Spleen (tissue), 7 donors: ENCODE data around the gene OR51A7.
"Not testable (repeated sequence)": the region's sequence is repeated elsewhere in the genome, so short reads cannot be mapped to it uniquely, and the experiment has no call there.

Experiments used
- POLR2A ChIP-seq, 3 donors: fragments of 450-650 bp; IDR thresholded peaks; one replicate each; pipeline ENCODE4 v1.5.1; 2017; ENCODE audit warnings: antibody characterized with exemption in 3 of 3, mild to moderate bottlenecking in 1 of 3
- POLR2AphosphoS5 ChIP-seq, 3 donors: sonication (generic); formaldehyde crosslinking; IDR thresholded peaks; one replicate each; pipeline ENCODE4 v1.5.1; 2017; ENCODE audit warnings: antibody characterized with exemption in 3 of 3
- TF ChIP-seq, protein P1 (sequence below), 11 experiments: fragments of 200-600 bp in 7 of 11; fragments of 450-650 bp in 4 of 11; sonication (generic) in 4 of 11; IDR thresholded peaks in 8 of 11; conservative IDR thresholded peaks in 3 of 11; 1 replicate in 7 of 11; 2 replicates in 4 of 11; pipeline versions ENCODE4 v1.4.0 to v1.8.0; 2016 to 2021; ENCODE audit warnings: antibody characterized with exemption in 11 of 11, inconsistent platforms in 4 of 11, mild to moderate bottlenecking in 1 of 11
- donor health status: DM: no; HTN: no; CAD: no; lungs with moderate emphysema.
- donor health status: DM: no; HTN: no; CAD: no.
- donor health status: DM: no; HTN: no; CAD: no.

DNA sequence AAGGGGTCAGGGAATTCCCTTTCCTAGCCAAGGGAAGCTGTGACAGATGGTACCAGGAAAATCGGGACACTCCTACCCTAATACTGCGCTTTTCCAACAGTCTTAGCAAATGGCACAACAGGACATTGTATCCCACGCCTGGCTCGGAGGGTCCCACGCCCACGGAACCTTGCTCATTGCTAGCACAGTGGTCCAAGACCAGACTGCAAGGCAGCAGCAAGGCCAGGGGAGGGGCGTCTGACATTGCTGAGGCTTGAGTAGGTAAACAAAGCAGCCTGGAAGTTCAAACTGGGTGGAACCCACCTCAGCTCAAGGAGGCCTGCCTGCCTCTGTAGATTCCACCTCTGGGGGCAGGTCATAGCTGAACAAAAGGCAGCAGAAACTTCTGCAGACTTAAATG, 49.3 kb upstream of the OR51A7 start:
- TF ChIP-seq, protein P1, sequence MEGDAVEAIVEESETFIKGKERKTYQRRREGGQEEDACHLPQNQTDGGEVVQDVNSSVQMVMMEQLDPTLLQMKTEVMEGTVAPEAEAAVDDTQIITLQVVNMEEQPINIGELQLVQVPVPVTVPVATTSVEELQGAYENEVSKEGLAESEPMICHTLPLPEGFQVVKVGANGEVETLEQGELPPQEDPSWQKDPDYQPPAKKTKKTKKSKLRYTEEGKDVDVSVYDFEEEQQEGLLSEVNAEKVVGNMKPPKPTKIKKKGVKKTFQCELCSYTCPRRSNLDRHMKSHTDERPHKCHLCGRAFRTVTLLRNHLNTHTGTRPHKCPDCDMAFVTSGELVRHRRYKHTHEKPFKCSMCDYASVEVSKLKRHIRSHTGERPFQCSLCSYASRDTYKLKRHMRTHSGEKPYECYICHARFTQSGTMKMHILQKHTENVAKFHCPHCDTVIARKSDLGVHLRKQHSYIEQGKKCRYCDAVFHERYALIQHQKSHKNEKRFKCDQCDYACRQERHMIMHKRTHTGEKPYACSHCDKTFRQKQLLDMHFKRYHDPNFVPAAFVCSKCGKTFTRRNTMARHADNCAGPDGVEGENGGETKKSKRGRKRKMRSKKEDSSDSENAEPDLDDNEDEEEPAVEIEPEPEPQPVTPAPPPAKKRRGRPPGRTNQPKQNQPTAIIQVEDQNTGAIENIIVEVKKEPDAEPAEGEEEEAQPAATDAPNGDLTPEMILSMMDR (IDR thresholded peaks at IDR 0.05 in 8 of 11, conservative IDR thresholded peaks at IDR 0.05 in 3 of 11), result not testable (repeated sequence)
- TF ChIP-seq POLR2AphosphoS5, POLR2A (IDR thresholded peaks at IDR 0.05): not testable (repeated sequence)
